BLaER1 treated with 17β-estradiol and CSF1 and Interleukin-3, amounts not matched to agents 10 nM and 100 nM (cell line): ENCODE data around the gene DENND2C.

Experiments used
- H3K27ac ChIP-seq, 11 experiments: shearing (Covaris generic); formaldehyde crosslinking; 2 replicates each; pipeline ENCODE4 v1.8.1; 2022
- H3K27me3 ChIP-seq, 11 experiments: shearing (Covaris generic); formaldehyde crosslinking; 2 replicates each; pipeline ENCODE4 v1.8.1; 2022
- H3K36me3 ChIP-seq, 11 experiments: shearing (Covaris generic); formaldehyde crosslinking; 2 replicates each; pipeline ENCODE4 v1.8.1; 2022
- H3K4me1 ChIP-seq, 10 experiments: shearing (Covaris generic); formaldehyde crosslinking; 2 replicates each; pipeline ENCODE4 v1.8.1; 2022
- H3K4me2 ChIP-seq, 11 experiments: shearing (Covaris generic); formaldehyde crosslinking; 2 replicates each; pipeline ENCODE4 v1.8.1; 2022
- H3K4me3 ChIP-seq, 10 experiments: shearing (Covaris generic); formaldehyde crosslinking; 2 replicates each; pipeline ENCODE4 v1.8.1; 2022
- H3K9ac ChIP-seq, 11 experiments: shearing (Covaris generic); formaldehyde crosslinking; 2 replicates each; pipeline ENCODE4 v1.8.1; 2022
- H3K9me3 ChIP-seq, 11 experiments: shearing (Covaris generic); formaldehyde crosslinking; replicated peaks in 1 of 11; 2 replicates each; pipeline ENCODE4 v1.8.1; 2022
- H4K20me1 ChIP-seq, 11 experiments: shearing (Covaris generic); formaldehyde crosslinking; 2 replicates each; pipeline ENCODE4 v1.8.1; 2022
- Cebpa-rat ChIP-seq, 11 experiments: shearing (Covaris generic); IDR thresholded peaks; 2 replicates each; pipeline ENCODE4 v1.8.1; 2022

The DENND2C gene

DNA sequence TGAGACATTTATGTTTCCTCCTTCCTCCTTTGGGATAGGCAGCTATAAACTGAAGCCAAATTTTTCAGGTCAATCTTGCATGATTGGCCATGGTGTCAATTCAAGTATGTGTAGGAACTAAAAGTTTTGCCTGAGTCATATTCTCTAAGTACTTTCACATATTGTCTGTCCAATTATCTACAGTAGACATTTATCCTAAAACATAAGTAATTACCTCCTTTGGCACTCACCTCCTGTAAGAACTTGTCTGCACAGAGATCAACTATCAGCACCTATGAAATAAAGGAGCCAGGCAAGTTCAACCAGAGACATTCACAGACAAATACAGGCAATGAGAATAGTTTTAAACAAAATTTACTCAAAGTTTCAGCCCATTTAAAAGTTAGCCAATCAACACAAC lies 74.2 kb downstream of the DENND2C start:
- TF ChIP-seq Cebpa-rat (IDR thresholded peaks at IDR 0.05), result no peak
- no peaks in the 10 kb centered on the region for H3K36me3 ChIP-seq

DNA sequence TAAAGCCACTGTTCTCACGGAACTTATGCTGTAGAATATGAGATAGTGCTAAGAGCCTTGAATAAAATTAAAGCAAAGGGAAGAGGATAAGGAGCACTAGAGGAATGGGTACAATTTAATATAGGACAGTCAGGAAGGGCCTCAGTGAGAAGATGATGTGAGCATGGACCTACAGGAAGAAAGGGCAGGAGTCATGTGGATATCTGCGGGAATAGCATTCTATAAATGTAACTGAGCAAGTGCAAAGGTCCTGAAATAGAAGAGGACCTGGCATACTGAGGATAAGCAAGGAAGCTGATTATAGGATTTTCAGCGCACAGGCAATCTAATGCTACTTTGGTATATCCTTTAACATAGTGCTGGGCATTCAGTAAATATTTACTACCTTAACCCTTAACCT lies 75.8 kb downstream of the DENND2C start:
- no peaks in the 10 kb centered on the region for H3K36me3 ChIP-seq
- no peaks in the 10 kb centered on the region for H3K4me1 ChIP-seq
- H3K4me2 ChIP-seq, result no peak overlapping the region
- no peaks in the 10 kb centered on the region for H3K27me3 ChIP-seq
- no peak for TF ChIP-seq Cebpa-rat (IDR thresholded peaks at IDR 0.05)
- no peaks in the 10 kb centered on the region for H3K9me3 ChIP-seq
- H3K9ac ChIP-seq, result no peak overlapping the region
- no peak overlapping the region for H3K4me3 ChIP-seq
- H3K27ac ChIP-seq, result no peak overlapping the region
- no peaks in the 10 kb centered on the region for H4K20me1 ChIP-seq

More for the DNA sequence above, 74.2 kb downstream of the DENND2C start:
- H3K4me2 ChIP-seq, result no peak overlapping the region
- H3K4me3 ChIP-seq, result no peak overlapping the region
- no peaks in the 10 kb centered on the region for H3K27me3 ChIP-seq
- H4K20me1 ChIP-seq, result no peaks in the 10 kb centered on the region
- no peak overlapping the region for H3K27ac ChIP-seq
- no peaks in the 10 kb centered on the region for H3K9me3 ChIP-seq
- no peaks in the 10 kb centered on the region for H3K4me1 ChIP-seq
- no peak overlapping the region for H3K9ac ChIP-seq

DNA sequence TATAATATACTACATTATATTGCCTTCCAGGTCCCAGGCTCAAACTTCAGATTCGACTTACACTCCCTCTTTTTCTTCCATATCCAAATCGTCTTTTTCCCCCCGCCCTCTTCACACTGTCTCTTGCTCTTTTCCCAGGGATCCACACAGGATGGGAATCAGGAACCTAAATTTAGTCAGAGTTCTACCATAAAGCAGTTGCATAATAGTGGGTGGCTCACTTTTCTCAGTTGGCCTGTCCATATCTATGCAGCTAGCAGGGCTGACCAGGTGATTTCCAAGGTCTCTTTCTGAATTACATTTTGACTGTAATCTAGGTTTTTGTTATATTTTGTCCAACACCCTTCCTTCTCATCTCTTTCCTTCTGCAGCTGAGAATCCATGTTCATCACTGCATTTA lies 80.7 kb downstream of the DENND2C start:
- TF ChIP-seq Cebpa-rat (IDR thresholded peaks at IDR 0.05), result no peak

DNA sequence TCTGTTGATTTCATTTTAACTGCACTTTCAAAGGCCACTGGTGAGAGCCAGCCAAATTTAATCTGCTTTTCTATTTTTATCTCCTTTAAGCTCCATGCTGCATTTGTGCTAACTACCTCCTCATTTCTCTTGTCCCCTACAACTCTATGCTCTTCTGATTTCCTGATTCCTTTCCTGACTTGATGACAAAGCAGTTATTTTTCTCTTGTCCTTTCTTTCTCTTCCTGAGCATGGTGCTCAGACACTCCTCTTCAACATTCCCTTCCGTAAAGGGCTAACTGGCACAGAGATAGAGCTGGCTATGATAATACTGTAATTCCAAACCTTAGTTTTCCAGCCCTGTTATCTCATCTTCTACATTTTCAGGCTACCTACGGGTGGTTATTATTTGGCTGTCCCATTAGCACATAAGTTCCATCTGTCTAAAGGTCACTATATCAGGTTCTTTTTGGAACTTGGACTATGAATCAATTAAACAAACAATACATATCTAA lies 81.6 kb downstream of the DENND2C start:
- Histone ChIP-seq H3K36me3 (no peaks in the 10 kb centered on the region), H3K9me3 (no peaks in the 10 kb centered on the region), H3K9ac (no peak overlapping the region), H3K4me3 (no peak overlapping the region), H3K27me3 (no peaks in the 10 kb centered on the region), H3K4me2 (no peak overlapping the region), H3K4me1 (no peaks in the 10 kb centered on the region), H3K27ac (no peak overlapping the region), H4K20me1 (no peaks in the 10 kb centered on the region)
- TF ChIP-seq Cebpa-rat (IDR thresholded peaks at IDR 0.05), result no peak

More for the DNA sequence above, 80.7 kb downstream of the DENND2C start:
- H3K4me3 ChIP-seq, result no peak overlapping the region
- H3K9me3 ChIP-seq, result no peaks in the 10 kb centered on the region
- H3K27me3 ChIP-seq, result no peaks in the 10 kb centered on the region
- no peaks in the 10 kb centered on the region for H3K36me3 ChIP-seq
- no peak overlapping the region for H3K27ac ChIP-seq
- no peaks in the 10 kb centered on the region for H4K20me1 ChIP-seq
- H3K9ac ChIP-seq, result no peak overlapping the region
- no peaks in the 10 kb centered on the region for H3K4me1 ChIP-seq
- H3K4me2 ChIP-seq, result no peak overlapping the region

DNA sequence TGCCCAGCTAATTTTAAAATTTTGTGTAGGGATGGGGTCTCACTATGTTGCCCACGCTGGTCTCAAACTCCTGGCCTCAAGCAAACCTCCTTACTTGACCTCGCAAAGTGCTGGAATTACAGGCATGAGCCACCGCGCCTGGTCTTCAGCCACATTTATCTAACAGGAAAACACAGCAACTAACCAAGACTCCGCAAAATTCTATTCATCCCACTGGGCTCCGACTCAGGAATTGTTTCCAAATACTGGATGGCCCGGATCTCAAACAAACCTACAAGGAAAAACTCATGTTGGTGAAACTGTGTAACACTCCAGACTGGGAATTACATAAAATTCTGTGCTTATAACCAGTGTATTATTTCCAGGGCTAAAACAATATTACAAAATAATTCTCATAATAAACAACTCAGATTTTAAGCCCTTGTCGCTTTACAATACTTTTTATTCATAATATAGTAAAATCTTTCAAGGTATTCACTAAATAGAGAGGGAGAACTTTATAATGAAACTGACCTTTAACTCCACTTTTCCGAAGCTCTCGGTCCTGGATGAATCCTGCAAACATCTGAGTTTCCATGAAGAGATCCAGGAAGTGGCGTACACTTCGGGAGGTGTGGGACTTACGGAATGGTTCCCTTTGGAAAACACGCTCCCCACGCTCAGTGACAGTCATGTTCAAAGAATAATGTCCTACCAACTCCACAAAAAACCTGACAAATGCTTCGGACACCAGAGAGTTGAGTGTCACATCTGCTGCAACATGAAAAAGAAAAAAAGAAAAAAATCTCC lies 82.5 kb downstream of the DENND2C start:
- no peaks in the 10 kb centered on the region for H3K27me3 ChIP-seq
- 0 out of 22 replicates have a peak, but pooled peaks cover 0 to under 1% (median 0%) of the 10 kb centered on the region in 11 experiments for H3K9me3 ChIP-seq
- no peaks in the 10 kb centered on the region for H4K20me1 ChIP-seq
- no peak overlapping the region for H3K27ac ChIP-seq
- H3K9ac ChIP-seq, result no peak overlapping the region
- H3K4me2 ChIP-seq, result no peak overlapping the region
- H3K4me1 ChIP-seq, result peaks cover 0 to under 1% (median 0%) of the 10 kb centered on the region in 10 experiments; a peak in 3 of 20 replicates
- H3K36me3 ChIP-seq, result no peaks in the 10 kb centered on the region
- TF ChIP-seq Cebpa-rat (IDR thresholded peaks at IDR 0.05), result no peak
- H3K4me3 ChIP-seq, result no peak overlapping the region

DNA sequence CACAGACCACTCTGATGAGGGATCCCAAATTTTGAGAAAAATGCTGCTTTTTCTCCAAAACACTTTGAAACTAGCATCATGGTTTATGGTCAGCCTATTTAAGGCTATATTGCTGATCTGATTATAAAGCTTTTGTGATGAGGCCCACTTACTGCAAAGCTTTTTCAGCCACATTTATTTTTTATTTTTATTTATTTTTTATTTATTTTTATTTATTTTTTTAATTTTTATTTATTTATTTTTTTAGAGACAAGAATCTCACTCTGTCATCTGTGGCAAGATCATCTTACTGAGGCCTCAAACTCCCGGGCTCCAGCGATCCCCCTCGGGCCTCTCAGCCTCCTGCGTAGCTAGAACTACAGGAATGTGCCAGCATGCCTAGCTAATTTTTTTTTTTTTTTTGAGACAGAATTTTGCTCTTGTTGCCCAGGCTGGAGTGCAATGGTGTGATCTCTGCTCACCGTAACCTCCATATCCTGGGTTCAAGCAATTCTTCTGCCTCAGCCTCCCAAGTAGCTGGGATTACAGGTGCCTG lies 83.3 kb downstream of the DENND2C start:
- Histone ChIP-seq H3K9me3 (peaks cover 0 to 6% (median 0%) of the 10 kb centered on the region in 11 experiments; a peak in 3 of 22 replicates), H4K20me1 (no peaks in the 10 kb centered on the region), H3K27ac (no peak overlapping the region), H3K9ac (no peak overlapping the region), H3K27me3 (no peaks in the 10 kb centered on the region), H3K36me3 (no peaks in the 10 kb centered on the region), H3K4me2 (no peak overlapping the region), H3K4me1 (peaks cover 0 to 8% (median 6%) of the 10 kb centered on the region in 10 experiments; a peak in 15 of 20 replicates), H3K4me3 (no peak overlapping the region)
- no peak for TF ChIP-seq Cebpa-rat (IDR thresholded peaks at IDR 0.05)

DNA sequence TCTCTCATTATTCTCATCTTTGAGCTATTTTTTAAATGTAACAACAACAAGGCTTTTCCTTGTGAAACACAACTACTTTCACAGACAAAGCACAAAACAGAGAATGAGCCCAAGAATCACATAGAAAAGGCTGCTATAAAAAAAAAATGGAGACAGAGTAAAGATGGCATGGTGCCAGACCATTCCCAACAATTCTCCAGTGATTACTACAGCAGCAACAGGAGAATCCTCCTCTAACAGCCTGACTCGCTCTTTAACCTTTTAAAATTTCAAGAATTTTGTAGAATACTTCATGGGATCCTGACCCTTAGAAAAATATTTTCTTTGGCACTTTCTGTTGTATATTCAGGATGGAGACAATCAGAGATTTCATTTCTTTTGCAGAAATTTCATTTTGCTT lies 84.6 kb downstream of the DENND2C start:
- no peak for TF ChIP-seq Cebpa-rat (IDR thresholded peaks at IDR 0.05)
- H3K36me3 ChIP-seq, result peaks cover 0 to 2% (median 0%) of the 10 kb centered on the region in 11 experiments; a peak in 4 of 22 replicates
- peaks cover 7 to 15% (median 13%) of the 10 kb centered on the region in 10 experiments for H3K4me1 ChIP-seq
- no peak overlapping the region for H3K27ac ChIP-seq
- peaks cover 0 to 6% (median 0%) of the 10 kb centered on the region in 11 experiments; a peak in 3 of 22 replicates for H3K9me3 ChIP-seq
- no peak overlapping the region for H3K9ac ChIP-seq
- H3K27me3 ChIP-seq, result no peaks in the 10 kb centered on the region
- H3K4me2 ChIP-seq, result no peak overlapping the region
- no peak overlapping the region for H3K4me3 ChIP-seq
- H4K20me1 ChIP-seq, result no peaks in the 10 kb centered on the region

DNA sequence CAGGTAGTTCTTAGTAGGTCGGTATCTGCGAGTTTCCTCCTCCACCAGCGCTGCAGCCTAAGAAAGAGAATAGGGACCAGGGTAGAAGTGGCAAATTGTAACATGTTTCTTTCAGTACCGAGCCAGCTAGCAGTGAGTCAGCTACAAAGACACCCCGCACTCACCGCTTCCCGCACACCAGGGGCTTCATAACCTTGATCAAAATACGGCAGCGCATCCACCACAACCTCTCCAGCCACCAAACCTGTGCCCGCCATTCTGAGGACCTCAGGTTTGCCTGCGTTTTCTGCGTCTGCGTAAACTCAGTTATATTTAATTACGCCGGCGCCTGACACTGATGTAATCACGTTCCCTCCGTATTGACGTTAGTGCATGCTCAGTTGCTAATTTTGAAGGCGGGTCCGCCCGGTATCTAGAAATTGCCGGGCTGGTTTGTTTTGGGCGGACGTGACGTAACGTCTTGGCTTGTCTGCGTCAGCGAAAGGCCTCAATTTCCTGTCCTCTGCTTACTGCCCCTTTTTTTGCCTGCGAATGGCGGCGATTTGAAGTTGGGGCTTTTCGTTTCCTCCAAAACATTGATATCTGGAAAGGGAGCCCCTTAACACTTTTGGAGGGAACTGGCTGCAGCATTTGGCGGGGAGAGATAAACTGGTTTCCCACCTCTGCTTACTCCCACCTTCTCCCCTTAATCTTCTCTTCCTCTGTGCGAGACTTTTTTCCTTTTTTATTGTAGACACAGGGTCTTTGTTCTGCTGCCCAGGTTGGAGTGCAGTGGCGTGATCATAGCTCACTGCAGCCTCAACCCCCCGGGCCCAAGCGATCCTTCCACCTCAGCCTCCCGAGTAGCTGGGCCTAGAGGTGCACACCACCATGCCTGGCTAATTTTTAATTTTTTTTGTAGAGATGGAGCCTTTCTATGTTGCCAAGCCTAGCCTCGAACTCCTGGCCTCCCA lies 88.2 kb downstream of the DENND2C start, which contains the start of gene BCAS2:
Gene BCAS2, minus strand, starts transcription at position 281 of the 953 bp plus-strand sequence. Its CDS starts 24 bp downstream, at position 257.
- Histone ChIP-seq H3K4me3 (peak within 1 kb of the TSS; percentile 72 to 84 (median 76)), H3K9ac (peak within 1 kb of the TSS; percentile 77 to 91 (median 85)), H3K4me2 (peak within 1 kb of the TSS; percentile 77 to 95 (median 92)), H3K36me3 (peaks cover 29 to 38% (median 35%) of the 10 kb centered on the region in 11 experiments; a peak in 21 of 22 replicates), H4K20me1 (peaks cover 0 to 21% (median 0%) of the 10 kb centered on the region in 11 experiments; a peak in 3 of 22 replicates), H3K4me1 (peaks cover 15 to 25% (median 23%) of the 10 kb centered on the region in 10 experiments), H3K27me3 (no peaks in the 10 kb centered on the region), H3K9me3 (peaks cover 0 to 6% (median 0%) of the 10 kb centered on the region in 11 experiments; a peak in 3 of 22 replicates), H3K27ac (peak within 1 kb of the TSS; percentile 77 to 92 (median 87))
- peak in 2 of 11 experiments; percentile 51 to 54; a peak in 2 of 22 replicates for TF ChIP-seq Cebpa-rat (IDR thresholded peaks at IDR 0.05)
